ENCODE results near the gene NR1H2.

DNA sequence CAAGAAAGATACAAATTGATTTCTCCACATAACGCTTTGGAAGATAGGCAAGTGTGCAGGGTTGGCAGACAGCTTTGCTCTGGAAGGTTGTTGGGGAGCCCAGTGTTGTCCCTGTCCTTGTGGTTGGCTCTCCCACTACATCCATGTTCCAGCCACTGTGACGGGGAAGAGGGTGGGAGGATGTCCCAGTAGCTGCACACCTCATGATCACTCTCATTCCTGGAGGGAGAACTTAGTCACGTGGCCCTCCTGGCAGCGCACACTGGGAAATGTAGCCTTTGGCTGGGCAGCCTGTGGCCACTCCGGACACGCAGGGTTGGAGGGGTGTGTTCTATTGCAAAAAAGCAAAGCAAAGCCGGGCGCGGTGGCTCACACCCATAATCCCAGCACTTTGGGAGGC lies 17.8 kb downstream of the NR1H2 start:
- TF ChIP-seq POLR2A (IDR thresholded peaks at IDR 0.05): no peak
- no peak for TF ChIP-seq CTCF (IDR thresholded peaks at IDR 0.05)

Data from uterus (tissue), 2 donors.